SK-MEL-5 (cell line): ENCODE data around the gene SMTN. TPM values are rescaled to one million over a fixed set of nuclear protein-coding genes. Genes with fewer than 3 reads are reported as not detected.

Experiments
- DNase-seq: peaks from one replicate; pipeline ENCODE4 v3.0.0-alpha.2; 2016; ENCODE audit warnings: low read depth, low spot score
- in situ Hi-C: cut with HindIII; loops from 2 replicates; pipeline ENCODE4 v1.10.0; 2016; ENCODE audit warnings: low sequenced_read_pairs, high pct_unique_total_duplicates, low pct_unique_long_range_greater_than_20kb
- total RNA-seq: library from RNA; depleted of rRNA; stranded (reverse); fragments of >200 nt; shearing (Covaris generic); gene quantifications from 2 replicates; pipeline ENCODE4 v1.2.3, GENCODE V29; 2014

SMTN gene
- total RNA-seq, 1 experiment from 2014 or later, result 10.1 TPM

GRCh38 chr22:31118046-31118820, 37.1 kb downstream of the SMTN start:
- no peak for DNase-seq

DNA sequence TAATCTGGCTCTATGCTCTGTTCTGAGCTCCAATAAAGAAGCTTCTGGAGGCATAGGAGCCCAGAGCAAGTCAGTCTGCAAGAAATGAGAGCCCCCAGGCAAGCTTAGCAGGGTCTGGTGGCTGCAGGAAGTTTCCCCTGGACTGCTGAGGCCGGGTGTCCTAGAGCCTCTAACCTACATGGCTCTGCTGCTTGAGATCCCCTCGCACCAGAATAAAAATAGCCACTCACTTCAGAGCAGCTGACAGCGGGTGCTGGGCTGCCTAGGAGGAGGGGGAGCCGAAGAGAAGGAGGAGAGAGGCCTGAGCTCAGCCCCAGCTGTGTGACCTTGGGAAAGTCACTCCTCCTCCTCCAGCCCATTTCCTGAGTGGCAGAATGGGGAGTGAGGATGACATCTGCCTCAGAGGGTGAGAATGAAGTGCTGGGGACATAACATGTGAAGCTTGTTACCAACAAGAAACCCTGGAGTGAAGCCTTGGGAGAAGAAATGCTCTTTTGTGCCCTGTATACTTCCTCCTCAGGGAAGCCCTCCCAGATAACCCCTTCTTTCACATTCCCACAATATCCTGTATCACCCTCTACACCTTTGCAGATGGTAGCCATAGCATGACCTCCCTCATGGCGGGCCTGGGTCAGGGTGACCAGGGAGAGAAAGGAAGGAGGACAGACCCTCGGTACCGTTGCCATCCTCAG, 38.1 kb downstream of the SMTN start:
- in situ Hi-C loops, result no loop called here

More at GRCh38 chr22:31118046-31118820, 37.1 kb downstream of the SMTN start:
- in situ Hi-C loops, result no loop called here

DNA sequence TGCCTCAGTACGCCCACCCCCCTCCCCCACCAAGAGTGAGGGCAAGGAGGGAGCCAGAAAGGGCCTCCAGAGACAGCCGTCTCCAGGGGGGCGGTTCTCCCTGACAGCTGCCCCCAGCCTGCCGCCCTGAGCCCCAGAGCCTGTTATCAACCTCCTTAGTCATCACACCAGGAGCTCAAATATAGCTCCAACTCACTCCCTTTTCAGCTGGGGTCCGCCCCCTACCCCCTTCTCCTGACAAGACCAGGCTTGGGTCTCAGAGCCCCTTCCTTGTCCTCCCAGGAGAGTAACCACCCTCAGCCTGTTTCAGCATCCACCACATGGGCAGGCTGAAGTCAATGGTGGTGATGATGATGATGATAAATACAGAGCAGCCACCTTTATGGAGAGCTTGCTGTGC, 39.1 kb downstream of the SMTN start:
- in situ Hi-C loops, result no loop called here
- no peak for DNase-seq

More for the DNA sequence above, 38.1 kb downstream of the SMTN start:
- DNase-seq, result no peak

DNA sequence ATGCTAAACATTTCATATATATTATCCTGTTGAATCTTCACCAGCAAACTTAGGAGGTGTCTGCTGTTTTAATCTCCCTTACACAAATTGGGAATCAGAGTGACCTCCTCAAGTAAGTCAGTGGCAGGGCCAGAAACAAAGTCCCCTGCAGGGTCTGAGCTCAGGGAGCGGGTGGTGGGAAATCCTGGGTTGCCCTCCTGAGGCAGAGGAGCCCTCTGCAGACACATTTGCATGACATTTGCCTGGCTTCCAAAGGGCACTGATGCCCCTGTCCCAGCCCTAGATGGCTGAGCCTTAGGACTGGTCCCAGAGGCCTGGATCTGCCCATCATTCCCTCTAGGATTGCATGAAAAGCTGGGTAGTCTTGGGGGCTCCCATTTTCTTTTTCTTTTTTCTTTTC, 39.5 kb downstream of the SMTN start:
- in situ Hi-C loops, result no loop called here
- no peak for DNase-seq

DNA sequence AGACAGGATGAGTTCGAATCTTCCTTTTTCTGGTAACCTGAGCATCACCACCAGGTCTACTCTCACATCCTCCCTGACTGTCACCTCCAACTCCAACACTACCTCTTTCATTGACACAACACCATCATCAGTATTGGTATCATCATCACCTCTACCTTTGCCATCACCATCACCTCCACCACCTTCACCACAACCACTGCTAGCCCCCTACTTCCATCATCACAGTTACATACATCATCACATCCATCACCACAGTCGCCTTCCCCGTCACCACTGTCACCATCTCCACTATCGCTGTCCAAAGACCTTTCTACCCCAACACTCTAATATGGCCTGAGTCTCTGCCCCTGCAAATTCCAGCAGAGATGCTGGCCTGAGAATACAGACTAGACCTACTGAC, 40.3 kb downstream of the SMTN start:
- DNase-seq, result no peak
- in situ Hi-C loops, result no loop called here

- no peak for DNase-seq
- in situ Hi-C loops, result no loop called here
Observed at GRCh38 chr22:31122196-31122531, 41.0 kb downstream of the SMTN start.

GRCh38 chr22:31122532-31123291, 41.6 kb downstream of the SMTN start, which contains the start of gene INPP5J:
INPP5J (plus strand) TSS chr22:31122966; CDS start chr22:31123015, 49 bp downstream.
- DNase-seq, result peak; percentile 57
- in situ Hi-C loops, result no loop called here

DNA sequence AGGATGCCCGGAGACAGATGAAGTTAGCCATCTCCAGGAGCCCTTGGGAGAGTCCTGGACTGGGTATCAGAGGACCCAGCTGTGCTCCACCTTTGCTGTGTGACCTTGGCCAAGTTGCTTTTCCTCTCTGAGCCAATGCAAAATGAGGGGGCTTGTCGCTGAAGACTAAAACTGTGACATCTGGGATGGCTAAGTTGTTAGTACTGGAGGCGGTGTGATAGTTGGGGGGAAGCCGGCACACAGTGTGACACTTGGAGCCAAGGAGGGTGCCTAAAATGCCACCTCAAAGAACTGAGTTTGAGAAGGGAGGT, 42.1 kb downstream of the SMTN start:
- in situ Hi-C loops, result no loop called here
- no peak for DNase-seq

DNA sequence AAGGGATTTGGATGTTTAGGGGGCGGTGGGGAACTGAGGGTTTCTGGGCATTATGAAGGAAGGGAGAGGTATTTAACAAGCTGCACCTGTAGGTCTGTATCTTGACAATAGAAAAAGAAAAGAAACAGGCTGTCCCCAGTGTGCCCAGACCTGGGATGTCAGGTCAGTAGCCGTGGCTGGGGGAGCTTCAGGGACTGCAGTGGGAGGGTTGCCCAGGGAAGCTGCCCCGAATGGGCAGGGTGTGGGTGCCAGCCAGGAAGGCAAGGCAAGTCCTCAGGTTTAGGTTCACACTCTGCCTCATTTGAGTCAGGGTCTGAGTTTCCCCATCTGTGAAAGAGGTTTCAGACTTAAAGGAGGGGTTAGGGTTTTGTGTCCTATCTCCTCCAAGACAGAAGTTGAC, 43.2 kb downstream of the SMTN start:
- DNase-seq, result no peak
- in situ Hi-C loops, result no loop called here

GRCh38 chr22:31124811-31125465, 43.8 kb downstream of the SMTN start:
- in situ Hi-C loops, result no loop called here
- DNase-seq, result no peak

- in situ Hi-C loops, result no loop called here
- no peak for DNase-seq
Observed at GRCh38 chr22:31125521-31126117, 44.5 kb downstream of the SMTN start.

DNA sequence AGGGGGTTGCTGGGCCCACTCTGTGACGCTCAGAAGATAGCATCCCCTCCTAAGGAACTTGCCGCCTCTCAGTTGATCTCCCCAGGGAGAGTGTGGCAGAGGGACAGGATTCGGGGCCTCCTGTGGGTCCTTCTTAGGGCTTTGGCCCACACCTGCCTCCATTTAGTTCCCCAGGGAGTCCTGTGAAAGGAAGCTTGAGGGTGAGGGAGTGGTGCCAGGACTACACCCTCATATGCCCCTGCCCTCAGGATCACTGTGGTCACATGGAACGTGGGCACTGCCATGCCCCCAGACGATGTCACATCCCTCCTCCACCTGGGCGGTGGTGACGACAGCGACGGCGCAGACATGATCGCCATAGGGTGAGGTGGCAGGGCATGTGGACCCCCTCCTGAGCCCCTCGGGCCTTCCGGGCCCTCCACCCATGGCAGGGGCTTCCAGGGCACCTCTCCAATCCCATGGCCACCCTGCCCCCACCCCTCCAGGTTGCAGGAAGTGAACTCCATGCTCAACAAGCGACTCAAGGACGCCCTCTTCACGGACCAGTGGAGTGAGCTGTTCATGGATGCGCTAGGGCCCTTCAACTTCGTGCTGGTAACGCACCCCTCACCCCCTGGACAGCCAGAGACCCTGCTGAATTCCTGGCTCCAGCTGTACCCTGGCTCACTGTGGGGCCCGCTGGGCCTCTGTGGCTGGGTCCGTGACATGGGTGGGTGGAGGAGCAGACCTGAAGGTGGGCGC, 45.2 kb downstream of the SMTN start:
- in situ Hi-C loops, result no loop called here
- no peak for DNase-seq

DNA sequence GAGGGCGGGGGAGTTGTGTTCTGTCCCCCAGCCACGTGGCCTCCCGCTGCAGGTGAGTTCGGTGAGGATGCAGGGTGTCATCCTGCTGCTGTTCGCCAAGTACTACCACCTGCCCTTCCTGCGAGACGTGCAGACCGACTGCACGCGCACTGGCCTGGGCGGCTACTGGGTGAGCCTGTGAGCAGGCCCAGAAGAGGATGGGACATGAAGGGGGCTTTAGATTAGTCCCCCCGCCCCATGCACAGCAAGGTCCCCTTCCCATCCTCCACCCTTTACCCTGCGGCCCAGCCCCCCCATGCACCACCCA, 45.7 kb downstream of the SMTN start:
- in situ Hi-C loops, result no loop called here
- DNase-seq, result no peak

DNA sequence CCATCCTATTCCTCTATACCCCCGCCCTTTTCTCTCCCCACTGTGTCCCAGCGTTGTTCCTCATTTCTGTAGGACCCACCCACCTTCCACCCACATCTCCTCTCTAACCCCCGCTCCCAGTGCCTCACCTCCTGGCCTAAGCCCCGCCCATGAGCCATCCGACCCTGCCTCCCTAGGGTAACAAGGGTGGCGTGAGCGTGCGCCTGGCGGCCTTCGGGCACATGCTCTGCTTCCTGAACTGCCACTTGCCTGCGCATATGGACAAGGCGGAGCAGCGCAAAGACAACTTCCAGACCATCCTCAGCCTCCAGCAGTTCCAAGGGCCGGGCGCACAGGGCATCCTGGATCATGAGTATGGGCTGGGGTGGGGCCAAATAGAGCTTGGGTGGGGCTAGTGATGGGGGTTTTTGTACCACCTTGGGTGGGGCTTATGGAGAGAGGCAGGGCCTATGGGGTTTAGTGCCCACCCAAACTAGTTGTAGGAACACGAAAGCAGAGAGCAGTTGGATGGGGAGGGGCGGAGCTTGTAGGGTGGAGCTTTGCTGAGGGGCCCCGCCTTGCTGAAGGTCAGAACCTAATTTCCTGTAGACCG, 46.2 kb downstream of the SMTN start:
- in situ Hi-C loops, result no loop called here
- DNase-seq, result no peak

DNA sequence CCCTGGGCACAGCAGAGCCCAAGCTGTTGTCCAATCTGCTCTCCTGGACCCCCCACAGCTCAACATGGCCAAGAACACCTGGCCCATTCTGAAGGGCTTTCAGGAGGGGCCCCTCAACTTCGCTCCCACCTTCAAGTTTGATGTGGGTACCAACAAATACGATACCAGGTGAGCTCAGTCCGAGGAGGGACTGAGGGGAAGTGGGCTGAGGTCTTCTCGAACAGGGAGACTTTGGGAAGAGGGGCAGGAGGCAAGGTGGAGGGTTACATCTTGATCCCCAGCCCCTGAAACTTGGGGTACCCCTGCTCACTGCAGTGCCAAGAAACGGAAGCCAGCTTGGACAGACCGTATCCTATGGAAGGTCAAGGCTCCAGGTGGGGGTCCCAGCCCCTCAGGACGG, 47.0 kb downstream of the SMTN start:
- no peak for DNase-seq
- in situ Hi-C loops, result no loop called here

DNA sequence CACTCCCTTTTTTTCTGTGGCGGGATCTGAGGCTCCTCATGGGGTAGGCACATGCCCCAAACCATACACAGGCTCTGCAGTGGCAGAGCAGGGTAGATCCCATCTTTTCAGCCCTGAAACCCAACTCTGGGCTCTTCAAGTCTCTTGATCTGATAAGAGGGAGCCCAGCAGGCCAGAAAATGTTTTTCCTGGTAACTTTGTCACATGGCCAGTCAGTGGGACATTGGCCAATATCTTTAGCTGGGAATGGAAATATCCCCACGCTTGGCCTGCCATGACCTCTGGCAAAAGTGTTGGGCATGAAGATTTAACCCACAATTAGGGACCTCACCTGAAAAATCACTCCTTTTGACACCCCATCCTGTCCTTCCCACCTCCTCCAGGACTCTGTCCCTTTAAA, 49.8 kb downstream of the SMTN start:
- in situ Hi-C loops, result no loop called here
- DNase-seq, result no peak

DNA sequence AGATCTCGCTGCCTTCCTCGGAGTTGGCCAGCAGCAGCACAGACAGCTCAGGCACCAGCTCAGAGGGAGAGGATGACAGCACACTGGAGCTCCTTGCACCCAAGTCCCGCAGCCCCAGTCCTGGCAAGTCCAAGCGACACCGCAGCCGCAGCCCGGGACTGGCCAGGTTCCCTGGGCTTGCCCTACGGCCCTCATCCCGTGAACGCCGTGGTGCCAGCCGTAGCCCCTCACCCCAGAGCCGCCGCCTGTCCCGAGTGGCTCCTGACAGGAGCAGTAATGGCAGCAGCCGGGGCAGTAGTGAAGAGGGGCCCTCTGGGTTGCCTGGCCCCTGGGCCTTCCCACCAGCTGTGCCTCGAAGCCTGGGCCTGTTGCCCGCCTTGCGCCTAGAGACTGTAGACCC, 52.8 kb downstream of the SMTN start:
- in situ Hi-C loops, result no loop called here
- no peak for DNase-seq
